KOPT-K1 (cell line): ENCODE data around the gene ZNF136.

Experiments
- H3K27ac ChIP-seq: fragments of 200-600 bp; sonication (generic); 2 replicates; pipeline ENCODE4 v1.5.1; 2016; ENCODE audit warnings: antibody characterized with exemption, mild to moderate bottlenecking, low read depth, low read length; ENCODE audit not compliant: poor library complexity, severe bottlenecking
- H3K36me3 ChIP-seq: fragments of 200-600 bp; sonication (generic); 2 replicates; pipeline ENCODE4 v1.5.1; 2017; ENCODE audit warnings: antibody characterized with exemption, mild to moderate bottlenecking, low read length, moderate library complexity; ENCODE audit not compliant: insufficient read depth
- H3K9me3 ChIP-seq: fragments of 200-600 bp; sonication (generic); 2 replicates; pipeline ENCODE4 v1.5.1; 2017; ENCODE audit warnings: antibody characterized with exemption, low read length, mild to moderate bottlenecking; ENCODE audit not compliant: insufficient read depth, poor library complexity, severe bottlenecking

Gene ZNF136

GRCh38 chr19:12159773-12160414 lies 3.0 kb upstream of the ZNF136 start:
- Histone ChIP-seq H3K9me3 (peaks cover 5% of the 10 kb centered on the region), H3K27ac (no peak overlapping the region), H3K36me3 (peaks cover 2% of the 10 kb centered on the region)

DNA sequence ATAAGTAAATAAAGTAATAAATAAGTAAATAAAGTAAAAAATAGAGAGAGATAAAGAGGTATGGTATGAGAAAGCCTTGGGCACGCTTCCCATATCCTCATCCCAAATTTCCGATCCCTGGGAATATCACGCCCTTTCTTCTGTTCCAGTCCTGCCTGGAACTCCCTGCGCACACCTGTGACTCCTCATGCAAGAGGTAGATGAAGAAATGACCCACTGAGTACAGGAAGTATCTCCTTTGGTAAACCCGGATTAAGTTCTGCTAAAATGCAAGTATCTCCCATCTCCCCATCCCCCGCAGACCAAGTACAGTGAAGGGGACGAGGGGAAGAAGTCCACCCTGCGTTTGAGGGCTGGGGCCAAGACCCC lies 399 bp upstream of the ZNF136 start:
- H3K27ac ChIP-seq, result peak overlapping the region; percentile 81
- H3K9me3 ChIP-seq, result no peaks in the 10 kb centered on the region
- H3K36me3 ChIP-seq, result peaks cover 21% of the 10 kb centered on the region

DNA sequence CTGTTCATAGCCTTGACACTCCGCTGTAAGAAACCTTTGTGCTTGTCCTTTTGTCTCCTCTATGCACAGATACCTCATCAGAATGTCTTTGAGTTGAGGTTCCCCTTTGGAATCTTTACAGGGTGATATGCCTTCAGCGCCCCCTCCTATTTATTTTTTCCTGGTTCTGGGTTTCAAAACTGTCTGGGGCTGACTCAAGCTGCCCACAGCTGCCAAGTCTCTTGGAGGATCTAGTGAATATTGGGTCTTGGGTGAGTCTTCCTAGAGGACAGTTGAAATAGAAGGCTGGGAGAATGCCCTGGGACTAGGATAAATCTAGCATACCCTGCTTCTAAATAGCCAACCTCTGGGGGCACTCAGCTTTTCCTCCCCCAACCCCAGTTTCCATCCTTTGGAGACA lies 930 bp downstream of the ZNF136 start:
- H3K9me3 ChIP-seq, result no peaks in the 10 kb centered on the region
- H3K27ac ChIP-seq, result peak overlapping the region; percentile 81
- peaks cover 30% of the 10 kb centered on the region for H3K36me3 ChIP-seq

DNA sequence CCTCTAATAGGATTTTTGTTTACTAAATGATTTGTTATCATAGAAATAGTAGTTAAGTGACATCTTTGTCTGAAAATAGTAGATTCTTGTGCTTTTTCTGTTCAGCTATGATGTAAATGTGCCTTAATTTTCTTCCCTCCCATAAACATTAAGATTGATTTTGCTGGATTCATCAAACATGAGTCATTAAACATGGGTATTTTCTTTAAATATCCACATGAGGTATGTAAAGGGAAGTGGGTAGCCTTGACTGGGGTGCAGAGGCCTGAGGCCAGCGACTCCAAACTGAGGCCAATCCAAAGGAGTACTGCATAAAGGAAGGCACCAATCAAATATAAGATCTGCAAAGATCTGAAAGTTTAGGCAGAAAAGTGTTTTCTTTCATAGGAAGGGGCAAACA lies 3.7 kb downstream of the ZNF136 start:
- Histone ChIP-seq H3K27ac (no peak overlapping the region), H3K36me3 (peaks cover 53% of the 10 kb centered on the region), H3K9me3 (no peaks in the 10 kb centered on the region)

DNA sequence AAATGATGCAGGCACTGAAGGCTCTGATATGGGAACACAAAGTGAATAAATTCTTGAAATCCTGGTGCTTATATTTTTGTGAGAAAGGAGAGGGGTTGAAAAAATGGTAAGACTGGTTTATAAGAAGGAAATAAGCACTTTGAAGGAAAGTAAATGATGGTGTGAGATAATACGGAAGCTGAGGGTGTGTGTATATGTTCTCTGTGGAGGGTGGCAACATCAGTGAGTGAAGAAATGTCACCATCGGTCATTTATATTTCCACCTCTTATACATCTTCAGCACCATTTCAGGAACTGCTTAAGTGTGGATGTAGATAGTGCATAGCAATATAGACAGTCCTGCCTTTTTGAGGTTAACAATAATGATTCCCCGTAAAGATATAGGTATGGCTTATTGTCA lies 17.5 kb downstream of the ZNF136 start:
- H3K27ac ChIP-seq, result no peak overlapping the region
- H3K9me3 ChIP-seq, result peaks cover 99% of the 10 kb centered on the region
- H3K36me3 ChIP-seq, result peaks cover 85% of the 10 kb centered on the region

DNA sequence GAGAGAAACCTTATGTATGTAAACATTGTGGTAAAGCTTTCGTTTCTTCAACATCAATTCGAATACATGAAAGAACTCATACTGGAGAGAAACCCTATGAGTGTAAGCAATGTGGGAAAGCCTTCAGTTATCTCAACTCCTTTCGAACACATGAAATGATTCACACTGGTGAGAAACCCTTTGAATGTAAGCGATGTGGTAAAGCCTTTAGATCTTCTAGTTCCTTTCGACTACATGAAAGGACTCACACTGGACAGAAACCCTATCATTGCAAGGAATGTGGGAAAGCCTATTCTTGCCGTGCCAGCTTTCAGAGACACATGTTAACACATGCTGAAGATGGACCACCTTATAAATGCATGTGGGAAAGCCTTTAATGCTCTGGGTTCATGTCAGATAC lies 24.7 kb downstream of the ZNF136 start:
- peaks cover 97% of the 10 kb centered on the region for H3K36me3 ChIP-seq
- peaks cover 100% of the 10 kb centered on the region for H3K9me3 ChIP-seq
- no peak overlapping the region for H3K27ac ChIP-seq

DNA sequence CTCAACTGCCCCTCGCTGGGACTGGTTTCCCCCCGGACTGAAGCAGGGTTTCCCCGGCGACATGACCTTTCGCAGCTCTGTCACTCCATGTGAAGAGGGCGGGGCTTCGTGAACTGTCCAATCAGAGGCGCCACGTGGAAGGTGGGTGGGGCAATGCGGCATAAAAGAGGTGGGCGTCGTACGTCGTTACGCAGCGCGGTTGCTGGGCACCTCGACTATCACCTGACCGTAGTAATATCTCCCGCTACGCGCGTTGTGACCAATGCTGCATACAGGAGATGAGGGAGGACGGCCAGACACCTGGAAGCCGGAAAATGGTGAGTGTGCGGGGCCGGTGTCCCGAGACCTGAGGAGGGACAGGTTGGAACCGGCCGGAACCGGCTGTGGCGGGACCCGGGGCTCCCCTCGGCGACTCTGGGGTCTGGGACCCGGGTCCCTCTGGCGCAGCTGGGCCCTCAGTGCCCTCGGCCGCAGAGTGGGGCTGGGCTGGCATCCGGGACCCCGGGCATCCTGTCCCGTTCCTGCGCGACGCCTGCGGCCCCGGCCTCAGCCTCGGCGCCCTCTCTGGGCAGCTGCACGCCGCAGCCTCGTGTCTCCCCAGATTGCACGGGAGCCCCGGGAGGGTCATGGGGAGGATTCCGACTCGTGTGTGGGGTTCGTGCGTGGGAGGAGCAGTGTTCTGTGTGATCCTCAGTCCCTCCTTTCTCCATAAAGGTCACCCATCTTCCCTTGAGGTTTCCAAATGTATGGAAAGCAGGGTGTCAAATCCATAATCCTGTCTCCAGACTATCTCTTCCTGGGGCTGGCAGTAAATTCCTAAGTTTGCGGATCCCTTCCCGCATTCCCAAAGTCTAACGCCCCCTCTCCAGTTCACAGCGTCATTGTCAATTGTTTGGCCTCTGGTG lies 32.2 kb downstream of the ZNF136 start:
- Histone ChIP-seq H3K27ac (no peak overlapping the region), H3K36me3 (peaks cover 66% of the 10 kb centered on the region), H3K9me3 (peaks cover 98% of the 10 kb centered on the region)

GRCh38 chr19:12198136-12198535 lies 35.2 kb downstream of the ZNF136 start:
- H3K9me3 ChIP-seq, result peaks cover 90% of the 10 kb centered on the region
- peaks cover 37% of the 10 kb centered on the region for H3K36me3 ChIP-seq

GRCh38 chr19:12199757-12200419 lies 37.0 kb downstream of the ZNF136 start:
- H3K27ac ChIP-seq, result no peak overlapping the region
- peaks cover 91% of the 10 kb centered on the region for H3K9me3 ChIP-seq
- peaks cover 27% of the 10 kb centered on the region for H3K36me3 ChIP-seq

More at GRCh38 chr19:12198136-12198535, 35.2 kb downstream of the ZNF136 start:
- H3K27ac ChIP-seq, result no peak overlapping the region

DNA sequence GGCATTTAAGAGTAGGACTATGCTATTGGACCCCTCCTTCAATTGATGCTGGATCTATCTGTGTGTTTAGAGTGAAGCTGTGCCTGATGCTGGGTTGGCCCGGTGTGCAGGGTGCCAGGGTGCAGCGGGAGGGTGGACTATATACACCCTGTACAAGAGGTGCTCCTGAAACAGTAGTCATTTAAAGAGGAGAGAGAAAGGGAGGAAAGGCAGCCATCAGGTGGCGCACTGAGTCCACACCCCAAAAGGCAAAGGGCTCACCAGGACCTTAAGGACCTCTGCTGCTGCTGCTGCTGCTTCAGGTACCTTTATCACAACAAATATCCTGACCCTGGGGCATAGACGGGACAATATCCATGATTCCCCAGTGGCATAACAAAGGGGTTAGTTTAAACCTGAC lies 39.4 kb downstream of the ZNF136 start:
- Histone ChIP-seq H3K36me3 (peaks cover 25% of the 10 kb centered on the region), H3K27ac (no peak overlapping the region), H3K9me3 (peaks cover 89% of the 10 kb centered on the region)

GRCh38 chr19:12205296-12205695 lies 42.4 kb downstream of the ZNF136 start:
- Histone ChIP-seq H3K9me3 (peaks cover 90% of the 10 kb centered on the region), H3K36me3 (peaks cover 41% of the 10 kb centered on the region), H3K27ac (no peak overlapping the region)

GRCh38 chr19:12208221-12208620 lies 45.3 kb downstream of the ZNF136 start:
- Histone ChIP-seq H3K9me3 (peaks cover 96% of the 10 kb centered on the region), H3K27ac (no peak overlapping the region), H3K36me3 (peaks cover 41% of the 10 kb centered on the region)

- Histone ChIP-seq H3K9me3 (peaks cover 90% of the 10 kb centered on the region), H3K36me3 (peaks cover 14% of the 10 kb centered on the region; the same call in 1 of the 2 replicates), H3K27ac (no peak overlapping the region)
Observed at GRCh38 chr19:12217332-12217731, 54.4 kb downstream of the ZNF136 start.

GRCh38 chr19:12222980-12223630 lies 60.2 kb downstream of the ZNF136 start:
- H3K36me3 ChIP-seq, result peaks cover 13% of the 10 kb centered on the region; the same call in 1 of the 2 replicates
- H3K27ac ChIP-seq, result no peak overlapping the region
- peaks cover 46% of the 10 kb centered on the region for H3K9me3 ChIP-seq

DNA sequence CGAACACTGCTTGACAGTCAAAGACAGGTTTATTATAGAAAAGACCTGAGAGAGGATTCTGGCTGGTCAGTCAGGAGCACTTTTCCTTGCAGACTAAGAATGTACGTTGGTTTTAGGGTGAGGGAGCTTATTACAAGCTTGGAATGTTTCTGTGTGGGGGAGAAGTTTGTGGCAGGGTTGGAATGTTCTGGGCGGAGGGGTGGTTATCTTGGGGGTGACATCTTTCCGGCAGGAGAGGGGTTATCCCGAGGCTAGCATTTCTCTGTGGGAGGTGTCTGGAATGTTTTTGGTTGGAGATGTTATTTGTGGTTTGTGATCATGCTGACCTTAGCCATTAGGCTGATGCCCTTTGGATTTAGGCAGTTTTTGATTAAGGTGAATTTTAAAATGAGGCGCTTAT lies 61.8 kb downstream of the ZNF136 start:
- peaks cover 33% of the 10 kb centered on the region for H3K9me3 ChIP-seq

More for the DNA sequence above, 61.8 kb downstream of the ZNF136 start:
- H3K36me3 ChIP-seq, result peaks cover 15% of the 10 kb centered on the region; the same call in 1 of the 2 replicates
- no peak overlapping the region for H3K27ac ChIP-seq
